Activated naive CD4-positive, alpha-beta T cell treated with Interleukin-2 at 50 U/mL for 16 hours (primary cell): ENCODE measurements around the gene SAPCD1.
A peak's percentile ranks its signal among the peaks of the same experiment; 100 is the strongest.

Experiments
- DNase-seq: peaks from one replicate; pipeline ENCODE4 v3.0.0-alpha.2; 2020

SAPCD1 gene

GRCh38 chr6:31758281-31758680 lies 4.2 kb upstream of the SAPCD1 start:
- no peak for DNase-seq

- DNase-seq: no peak
Observed at GRCh38 chr6:31760790-31761189, 1.7 kb upstream of the SAPCD1 start.

DNA sequence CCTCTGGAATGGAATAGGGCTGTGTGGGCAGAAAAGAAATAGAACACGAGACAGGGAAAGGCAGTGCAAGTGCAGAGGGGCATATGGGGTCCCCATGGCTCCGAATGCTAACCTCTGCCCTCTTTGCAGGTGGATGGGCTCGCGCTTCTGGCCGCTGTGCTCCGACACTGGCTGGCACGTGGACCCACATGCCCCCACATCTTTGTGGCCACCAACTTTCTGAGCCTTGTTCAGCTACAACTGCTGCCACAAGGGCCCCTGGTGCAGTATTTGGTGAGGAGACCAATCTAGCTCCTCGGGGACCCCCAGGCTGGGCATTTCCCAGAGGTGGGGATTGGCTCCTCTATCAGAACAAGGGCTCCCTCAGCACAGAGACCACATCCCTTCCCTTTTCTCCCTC lies 1.1 kb upstream of the SAPCD1 start:
- DNase-seq: no peak

DNA sequence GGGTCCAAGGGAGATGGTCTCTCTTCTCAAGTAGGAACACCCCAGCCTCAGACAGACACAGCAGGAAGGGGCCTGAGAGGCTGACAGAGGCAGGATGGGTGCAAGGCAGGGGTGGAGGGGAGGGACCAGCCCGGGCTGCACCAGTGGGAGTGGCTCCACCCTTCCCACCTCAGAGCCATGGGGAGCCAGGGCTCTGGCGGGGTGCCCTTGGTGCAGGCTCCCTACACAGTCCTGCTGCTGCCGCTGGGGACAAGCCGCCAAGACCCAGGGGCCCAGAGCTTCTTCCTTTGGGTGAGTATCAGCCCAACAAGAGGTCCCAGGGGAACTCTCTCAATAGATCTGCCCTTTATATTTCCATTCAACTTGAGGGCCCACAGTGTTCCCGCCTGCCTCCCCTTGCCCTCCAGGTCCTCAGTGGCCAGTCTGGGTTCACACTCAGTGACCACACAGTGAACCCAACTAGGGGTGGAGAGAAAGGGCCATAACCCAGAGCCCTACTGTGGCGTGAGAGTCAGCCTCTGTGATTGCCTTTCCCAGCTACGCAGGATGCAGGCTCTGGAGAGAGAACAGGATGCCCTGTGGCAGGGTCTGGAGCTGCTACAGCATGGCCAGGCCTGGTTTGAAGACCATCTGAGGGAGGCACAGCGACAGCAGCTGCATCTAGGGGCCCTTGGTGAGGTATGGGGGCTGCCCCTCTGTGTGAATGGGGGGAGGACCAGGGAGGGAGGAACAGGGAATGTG lies 592 bp downstream of the SAPCD1 start:
- DNase-seq: no peak

- DNase-seq: no peak
Observed at GRCh38 chr6:31763619-31763940, 1.1 kb downstream of the SAPCD1 start.

DNA sequence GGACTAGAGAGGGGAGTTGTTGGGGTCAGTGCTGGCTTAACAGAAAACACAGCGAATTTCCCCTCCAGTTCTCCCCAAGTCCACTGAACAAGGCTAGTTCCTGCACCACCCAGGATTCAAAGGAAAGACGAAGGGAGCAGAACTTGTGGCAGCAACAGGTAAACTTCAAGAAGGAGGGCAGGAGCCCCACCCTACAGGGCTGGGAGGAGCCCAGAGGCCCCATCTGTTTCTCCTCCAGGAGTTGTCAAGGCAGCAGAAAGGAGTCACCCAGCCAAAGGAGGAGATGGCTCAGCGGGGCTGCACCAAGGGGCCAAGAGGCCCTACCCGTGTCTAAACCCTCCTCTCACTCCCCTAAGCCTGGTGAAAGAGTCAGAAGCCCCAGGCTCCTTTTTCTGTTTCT lies 1.7 kb downstream of the SAPCD1 start:
- no peak for DNase-seq

DNA sequence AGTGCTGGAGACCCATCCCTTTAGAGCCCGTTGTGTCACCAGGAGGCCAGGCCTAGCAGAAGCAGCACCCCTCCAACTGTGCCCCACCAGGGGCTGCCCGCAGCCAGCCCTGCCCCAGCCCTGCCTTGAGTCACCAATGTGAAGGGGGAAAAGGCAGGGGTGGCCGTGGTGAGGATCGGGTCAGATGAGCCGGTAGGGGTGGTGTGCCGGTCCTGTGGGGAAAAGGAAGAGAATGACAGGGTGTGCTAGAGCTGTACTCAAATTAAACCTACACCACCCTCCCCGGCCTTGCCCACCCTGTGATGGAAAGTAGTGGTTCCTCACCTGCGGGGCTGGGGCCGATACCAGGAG lies 3.1 kb downstream of the SAPCD1 start:
- no peak for DNase-seq

- DNase-seq: no peak
Observed at GRCh38 chr6:31765910-31766794, 3.7 kb downstream of the SAPCD1 start.

DNA sequence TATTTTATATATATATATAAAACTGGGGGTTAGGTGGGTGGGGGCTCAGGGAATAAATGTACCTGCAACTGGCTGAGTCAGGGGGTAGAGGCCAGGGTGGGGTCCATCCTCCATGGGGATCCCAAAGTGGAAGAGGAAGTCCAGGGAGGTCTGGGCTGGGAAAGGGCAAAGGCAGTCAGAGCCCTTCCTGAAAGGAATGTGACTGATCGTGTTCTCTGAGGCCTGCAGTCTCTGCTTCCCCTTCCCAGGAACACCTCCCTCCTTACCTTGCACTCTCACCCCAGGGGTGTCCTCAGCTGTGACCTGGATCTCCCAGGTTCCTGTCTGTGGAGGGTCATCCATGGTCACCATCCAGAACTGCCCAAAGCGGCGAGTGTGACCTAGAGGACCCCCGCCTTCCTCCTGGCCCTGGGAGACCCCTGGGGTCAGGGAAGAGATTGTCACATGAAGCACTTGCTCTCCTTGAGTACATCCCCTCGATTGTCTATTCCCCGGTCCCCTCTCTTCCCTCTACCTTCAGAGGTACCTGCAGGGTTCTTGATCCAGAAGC lies 4.7 kb downstream of the SAPCD1 start:
- DNase-seq: no peak

GRCh38 chr6:31768363-31769257 lies 6.2 kb downstream of the SAPCD1 start:
- no peak for DNase-seq

- peak; percentile 85 for DNase-seq
Observed at GRCh38 chr6:31769684-31770371, 7.4 kb downstream of the SAPCD1 start.

GRCh38 chr6:31770860-31771259 lies 8.4 kb downstream of the SAPCD1 start:
- DNase-seq: no peak

- DNase-seq: peak; percentile 13
Observed at GRCh38 chr6:31771992-31772358, 9.5 kb downstream of the SAPCD1 start.

DNA sequence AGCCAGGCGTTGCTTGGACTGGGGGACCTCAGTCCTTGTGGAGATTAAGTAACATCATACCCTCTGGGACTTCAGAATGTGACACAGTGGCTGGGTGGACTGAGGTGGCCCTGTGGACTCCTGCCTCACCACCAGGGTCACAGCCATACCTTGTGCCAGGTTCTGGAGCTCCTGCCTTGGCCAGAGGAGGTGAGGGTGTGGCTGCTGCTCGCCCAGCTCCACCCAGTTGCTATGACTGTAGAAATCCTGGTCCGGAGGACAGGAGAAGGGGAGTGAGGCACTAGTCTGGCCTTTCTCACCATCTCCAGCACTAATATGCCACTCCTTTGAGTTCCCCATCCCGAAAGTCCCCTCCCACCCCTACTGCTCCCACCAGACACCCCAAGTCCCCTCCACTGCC lies 12.7 kb downstream of the SAPCD1 start:
- DNase-seq: no peak

DNA sequence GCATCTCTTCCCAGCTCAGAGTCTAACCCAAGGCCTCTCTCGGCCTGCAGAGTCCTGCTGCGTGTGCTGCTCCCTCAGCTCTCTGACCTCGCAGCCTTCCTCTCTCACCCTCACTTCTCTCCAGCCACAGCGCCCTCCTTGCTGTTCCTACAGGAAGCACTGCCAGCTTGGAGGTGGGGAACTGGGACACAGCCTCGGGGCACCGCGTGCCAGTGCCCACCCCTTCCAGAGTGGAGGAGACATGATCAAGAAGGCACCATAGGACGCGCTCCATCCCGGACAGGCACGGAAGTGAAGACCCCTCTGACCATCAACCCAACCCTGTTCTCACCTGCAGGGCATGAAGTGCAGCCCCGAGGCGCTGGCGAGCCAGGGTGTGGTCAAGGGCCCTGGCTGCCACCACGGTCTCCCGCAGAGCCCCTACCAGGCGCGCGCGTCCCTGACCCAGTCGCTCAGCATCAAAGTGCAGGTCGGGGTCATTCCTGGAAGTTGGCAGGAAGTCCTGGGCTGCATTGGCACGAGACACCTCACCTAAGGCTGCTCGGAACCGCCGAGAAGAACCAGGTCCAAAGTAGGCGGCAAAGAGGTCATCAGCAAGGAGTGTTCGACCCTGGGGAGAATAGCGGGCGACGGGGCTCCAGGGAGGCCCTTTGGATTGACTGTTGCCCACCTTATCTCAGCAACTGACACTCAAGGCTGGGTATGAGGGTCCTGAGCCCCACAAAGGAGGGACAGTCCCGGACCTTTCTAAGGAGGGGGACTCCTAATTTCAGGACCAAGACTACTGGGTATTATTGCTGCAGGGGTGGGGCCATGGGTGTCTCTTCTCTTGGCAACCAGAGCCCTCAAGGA lies 13.4 kb downstream of the SAPCD1 start:
- DNase-seq: no peak

DNA sequence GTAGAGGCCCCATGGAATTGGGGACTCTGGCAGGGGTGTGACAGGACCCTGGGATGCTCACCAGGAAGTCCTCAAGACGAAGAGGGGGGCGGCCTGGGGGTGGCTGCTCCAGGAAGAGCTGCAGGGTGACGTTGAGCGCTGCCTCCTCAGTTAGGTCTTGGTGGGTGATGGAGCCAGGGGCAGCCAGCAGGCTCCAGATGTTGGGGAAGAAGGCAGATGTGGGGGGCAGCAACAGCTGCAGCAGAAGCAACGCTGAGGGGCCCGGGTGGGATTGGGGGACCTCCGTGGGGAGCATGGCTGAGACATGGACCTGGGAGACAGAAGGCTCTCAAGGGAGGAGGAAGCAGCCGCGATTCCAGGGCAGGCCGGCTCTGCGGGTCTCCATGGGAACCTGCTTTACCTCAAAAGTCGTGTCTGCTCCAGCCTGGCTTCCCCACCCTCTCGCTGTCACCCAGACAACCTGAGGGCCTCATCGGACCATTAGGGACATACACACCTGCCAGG lies 14.1 kb downstream of the SAPCD1 start:
- DNase-seq: no peak

GRCh38 chr6:31776989-31777666 lies 14.7 kb downstream of the SAPCD1 start, which contains the start of gene VWA7:
Gene VWA7 (minus strand): TSS chr6:31777328. CDS start chr6:31776779, 549 bp downstream.
- peak; percentile 84 for DNase-seq

DNA sequence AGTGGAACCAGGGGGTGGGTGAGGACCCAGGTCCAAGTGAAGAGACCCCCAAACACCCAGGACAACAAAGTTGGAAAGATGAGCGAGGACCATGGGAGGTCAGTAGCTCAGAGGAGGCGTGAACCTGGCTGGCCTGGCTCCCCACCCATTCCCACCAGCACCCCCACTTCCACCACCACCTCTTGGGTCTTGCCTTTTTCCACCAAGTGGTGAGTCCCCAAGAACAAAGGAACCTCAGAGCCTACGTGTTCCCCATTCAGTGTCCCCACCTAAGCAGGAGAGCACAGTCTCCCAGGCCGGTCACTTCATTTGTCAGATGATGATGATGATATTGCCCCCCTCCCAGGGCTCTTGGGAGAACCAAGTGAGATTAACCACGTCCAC lies 15.2 kb downstream of the SAPCD1 start:
- no peak for DNase-seq

DNA sequence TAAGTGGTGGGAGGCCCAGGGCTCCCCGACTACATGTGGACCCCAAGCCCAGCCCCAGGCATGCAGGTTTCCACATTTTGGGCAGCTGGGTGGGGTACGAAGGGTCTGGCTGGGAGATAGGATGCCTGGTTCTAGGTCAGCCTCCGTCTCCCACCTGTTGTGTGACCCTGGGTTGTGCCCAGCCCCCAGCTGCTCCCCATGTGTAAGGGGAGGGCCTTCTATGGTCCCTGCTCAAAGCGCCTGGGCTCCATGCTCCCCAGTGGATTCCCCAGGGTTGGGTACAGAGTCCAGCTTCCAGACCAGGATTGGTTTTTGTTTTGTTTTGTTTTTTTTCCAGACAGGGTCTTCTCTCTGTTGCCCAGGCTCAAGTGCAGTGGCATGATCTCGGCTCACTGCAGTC lies 15.7 kb downstream of the SAPCD1 start:
- no peak for DNase-seq

GRCh38 chr6:31778999-31779885 lies 16.8 kb downstream of the SAPCD1 start:
- no peak for DNase-seq
